Activated T-cell treated with anti-CD3 and anti-CD28 coated beads, Interleukin-2, amount 50 U/mL, for 24 hours (primary cell): ENCODE data around the gene DUSP9.
"Not testable (repeated sequence)": the region's sequence is repeated elsewhere in the genome, so short reads cannot be mapped to it uniquely, and the experiment has no call there.

Source experiments
- DNase-seq: peaks from one replicate; pipeline ENCODE4 v3.0.0-alpha.2; 2020
- H3K27ac Mint-ChIP-seq: 2 replicates; pipeline ENCODE4 v1.8.0; 2020; ENCODE audit warnings: mild to moderate bottlenecking, mixed read lengths
- H3K27me3 Mint-ChIP-seq: 2 replicates; pipeline ENCODE4 v1.8.0; 2020; ENCODE audit warnings: mixed read lengths
- H3K36me3 Mint-ChIP-seq: 2 replicates; pipeline ENCODE4 v1.8.0; 2020; ENCODE audit warnings: low read depth, mixed read lengths
- H3K4me1 Mint-ChIP-seq: 2 replicates; pipeline ENCODE4 v1.8.0; 2020; ENCODE audit warnings: low read depth, mixed read lengths
- H3K4me3 Mint-ChIP-seq: 2 replicates; pipeline ENCODE4 v1.8.0; 2020; ENCODE audit warnings: mild to moderate bottlenecking, moderate library complexity, mixed read lengths
- H3K9me3 Mint-ChIP-seq: 2 replicates; pipeline ENCODE4 v1.8.0; 2020; ENCODE audit warnings: mixed read lengths

DUSP9 gene

DNA sequence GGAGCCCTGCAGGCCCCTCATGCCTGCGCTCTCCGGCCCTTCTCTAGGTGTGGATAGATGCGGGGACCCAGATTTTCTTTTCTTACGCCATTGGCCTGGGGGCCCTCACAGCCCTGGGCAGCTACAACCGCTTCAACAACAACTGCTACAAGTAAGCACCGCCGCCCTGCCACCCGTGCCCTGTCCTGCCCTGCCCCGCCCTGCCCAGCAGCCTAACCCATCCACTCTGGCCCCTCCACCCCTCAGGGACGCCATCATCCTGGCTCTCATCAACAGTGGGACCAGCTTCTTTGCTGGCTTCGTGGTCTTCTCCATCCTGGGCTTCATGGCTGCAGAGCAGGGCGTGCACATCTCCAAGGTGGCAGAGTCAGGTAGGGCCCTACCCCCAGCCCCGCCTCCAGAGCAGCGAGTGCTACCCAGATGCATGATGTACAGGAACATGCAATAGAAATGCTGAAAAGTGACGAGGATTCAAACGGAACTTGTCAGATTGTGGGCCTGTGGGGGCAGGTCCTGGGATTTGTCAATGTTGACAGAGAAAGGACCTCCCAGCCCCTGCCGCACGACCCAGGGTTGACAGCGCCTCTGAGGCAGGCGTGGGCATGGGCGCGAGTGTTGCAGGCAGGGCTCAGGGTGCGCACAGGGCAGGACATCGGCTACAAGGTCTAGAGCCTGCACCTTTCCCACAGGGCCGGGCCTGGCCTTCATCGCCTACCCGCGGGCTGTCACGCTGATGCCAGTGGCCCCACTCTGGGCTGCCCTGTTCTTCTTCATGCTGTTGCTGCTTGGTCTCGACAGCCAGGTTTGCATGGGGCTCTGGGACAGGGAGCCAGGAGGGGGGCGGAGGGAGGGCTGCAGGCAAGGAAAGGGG lies 46.4 kb downstream of the DUSP9 start:
- Mint-ChIP-seq H3K9me3 (no peaks in the 10 kb centered on the region), H3K4me1 (no peaks in the 10 kb centered on the region), H3K27ac (peak overlapping the region; percentile 15), H3K36me3 (peaks cover 24% of the 10 kb centered on the region), H3K27me3 (peaks cover 43% of the 10 kb centered on the region), H3K4me3 (no peak overlapping the region)
- no peak for DNase-seq

DNA sequence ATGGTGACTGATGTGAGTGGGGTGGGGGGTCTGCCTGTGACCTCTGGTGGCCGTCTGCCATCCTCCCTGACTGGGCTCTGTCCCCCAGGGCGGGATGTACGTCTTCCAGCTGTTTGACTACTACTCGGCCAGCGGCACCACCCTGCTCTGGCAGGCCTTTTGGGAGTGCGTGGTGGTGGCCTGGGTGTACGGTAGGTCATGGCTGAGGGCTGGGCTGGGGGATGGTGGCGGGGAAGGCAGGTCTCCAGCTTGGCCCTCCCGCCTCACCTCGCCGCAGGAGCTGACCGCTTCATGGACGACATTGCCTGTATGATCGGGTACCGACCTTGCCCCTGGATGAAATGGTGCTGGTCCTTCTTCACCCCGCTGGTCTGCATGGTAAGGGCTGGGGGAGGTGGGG lies 47.3 kb downstream of the DUSP9 start:
- Mint-ChIP-seq H3K27me3 (peaks cover 47% of the 10 kb centered on the region), H3K36me3 (peaks cover 31% of the 10 kb centered on the region)
- not testable (repeated sequence) for H3K27ac Mint-ChIP-seq, H3K9me3 Mint-ChIP-seq, DNase-seq, H3K4me3 Mint-ChIP-seq, H3K4me1 Mint-ChIP-seq

DNA sequence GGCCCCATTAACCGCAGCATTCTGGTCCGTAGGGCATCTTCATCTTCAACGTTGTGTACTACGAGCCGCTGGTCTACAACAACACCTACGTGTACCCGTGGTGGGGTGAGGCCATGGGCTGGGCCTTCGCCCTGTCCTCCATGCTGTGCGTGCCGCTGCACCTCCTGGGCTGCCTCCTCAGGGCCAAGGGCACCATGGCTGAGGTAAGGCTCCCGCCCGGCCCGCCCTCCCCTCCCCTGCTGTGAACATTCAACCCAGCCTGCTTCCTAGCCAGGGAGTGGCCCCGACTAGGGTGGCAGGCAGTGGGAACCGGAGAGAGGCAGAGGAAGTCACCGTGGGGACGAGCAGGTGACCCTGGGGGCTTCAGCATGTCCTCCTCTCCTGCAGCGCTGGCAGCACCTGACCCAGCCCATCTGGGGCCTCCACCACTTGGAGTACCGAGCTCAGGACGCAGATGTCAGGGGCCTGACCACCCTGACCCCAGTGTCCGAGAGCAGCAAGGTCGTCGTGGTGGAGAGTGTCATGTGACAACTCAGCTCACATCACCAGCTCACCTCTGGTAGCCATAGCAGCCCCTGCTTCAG lies 47.8 kb downstream of the DUSP9 start:
- Mint-ChIP-seq H3K27ac (peak overlapping the region; percentile 18), H3K27me3 (peaks cover 43% of the 10 kb centered on the region), H3K9me3 (no peaks in the 10 kb centered on the region), H3K4me1 (no peaks in the 10 kb centered on the region), H3K36me3 (peaks cover 31% of the 10 kb centered on the region), H3K4me3 (no peak overlapping the region)
- DNase-seq: no peak

DNA sequence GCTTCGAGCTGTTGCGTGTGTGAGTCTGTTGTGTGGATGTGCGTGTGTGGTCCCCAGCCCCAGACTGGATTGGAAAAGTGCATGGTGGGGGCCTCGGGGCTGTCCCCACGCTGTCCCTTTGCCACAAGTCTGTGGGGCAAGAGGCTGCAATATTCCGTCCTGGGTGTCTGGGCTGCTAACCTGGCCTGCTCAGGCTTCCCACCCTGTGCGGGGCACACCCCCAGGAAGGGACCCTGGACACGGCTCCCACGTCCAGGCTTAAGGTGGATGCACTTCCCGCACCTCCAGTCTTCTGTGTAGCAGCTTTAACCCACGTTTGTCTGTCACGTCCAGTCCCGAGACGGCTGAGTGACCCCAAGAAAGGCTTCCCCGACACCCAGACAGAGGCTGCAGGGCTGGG lies 49.1 kb downstream of the DUSP9 start:
- DNase-seq: no peak
- Mint-ChIP-seq H3K27me3 (peaks cover 33% of the 10 kb centered on the region), H3K9me3 (no peaks in the 10 kb centered on the region), H3K36me3 (peaks cover 35% of the 10 kb centered on the region), H3K27ac (no peak overlapping the region), H3K4me1 (no peaks in the 10 kb centered on the region), H3K4me3 (no peak overlapping the region)

DNA sequence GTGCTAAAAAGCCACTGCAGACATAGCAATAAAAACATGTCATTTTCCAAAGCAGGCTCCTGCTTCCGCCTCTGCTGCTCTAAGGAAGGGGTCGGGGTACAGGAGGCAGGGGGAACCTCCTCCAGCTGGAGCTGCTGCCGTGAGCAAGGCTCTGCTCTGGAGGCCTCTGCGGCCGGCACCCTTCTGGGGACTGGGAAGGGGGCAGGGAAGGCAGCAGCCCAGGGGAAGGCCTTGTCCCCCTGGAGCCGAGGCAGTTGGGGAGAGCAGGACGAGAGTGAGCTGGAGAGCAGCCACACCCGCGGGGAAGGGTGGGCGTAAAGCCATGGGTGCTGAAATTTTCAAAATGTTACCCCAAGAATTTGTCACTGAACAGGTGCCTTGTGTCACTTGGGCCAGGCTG lies 49.5 kb downstream of the DUSP9 start:
- H3K27ac Mint-ChIP-seq, DNase-seq, H3K4me1 Mint-ChIP-seq, H3K4me3 Mint-ChIP-seq, H3K9me3 Mint-ChIP-seq: not testable (repeated sequence)
- Mint-ChIP-seq H3K36me3 (peaks cover 36% of the 10 kb centered on the region), H3K27me3 (peaks cover 29% of the 10 kb centered on the region)

DNA sequence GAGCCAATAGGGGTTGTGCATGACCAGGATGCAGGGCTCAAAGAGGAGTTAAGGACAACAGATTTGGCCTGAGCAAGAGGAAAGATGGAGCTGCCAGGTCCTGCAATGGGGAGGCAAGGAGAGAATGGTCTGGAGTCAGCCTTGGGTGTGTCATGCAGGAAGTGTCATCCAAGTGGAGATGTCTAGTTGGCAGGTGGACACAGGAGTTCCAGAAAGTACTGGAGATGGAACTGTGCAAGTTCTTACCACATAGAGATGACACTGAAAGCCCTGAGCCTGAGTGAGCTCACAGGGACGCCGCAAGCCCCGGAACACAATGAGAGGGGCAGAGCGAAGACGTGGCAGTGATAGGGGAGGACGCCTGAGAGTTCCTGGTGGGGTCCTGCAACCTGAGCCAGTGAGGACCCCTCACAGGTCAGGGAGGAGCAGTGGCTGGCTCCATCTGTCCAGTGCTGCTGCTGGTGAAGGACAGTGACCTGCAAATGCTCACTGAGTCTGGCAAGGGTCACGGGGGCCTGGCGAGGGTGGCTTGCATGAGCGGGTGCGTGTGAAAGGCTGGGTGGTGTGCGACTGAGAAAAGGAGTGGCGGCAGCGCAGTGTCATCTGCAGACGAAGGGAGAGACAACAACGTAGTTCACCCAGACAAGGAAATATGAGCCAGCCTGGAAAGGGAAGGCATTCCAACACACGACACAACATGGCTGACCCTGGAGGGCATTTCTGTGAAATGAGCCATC lies 50.2 kb downstream of the DUSP9 start:
- H3K4me3 Mint-ChIP-seq, H3K9me3 Mint-ChIP-seq, DNase-seq, H3K27ac Mint-ChIP-seq, H3K4me1 Mint-ChIP-seq: not testable (repeated sequence)
- Mint-ChIP-seq H3K36me3 (peaks cover 40% of the 10 kb centered on the region), H3K27me3 (peaks cover 26% of the 10 kb centered on the region)

DNA sequence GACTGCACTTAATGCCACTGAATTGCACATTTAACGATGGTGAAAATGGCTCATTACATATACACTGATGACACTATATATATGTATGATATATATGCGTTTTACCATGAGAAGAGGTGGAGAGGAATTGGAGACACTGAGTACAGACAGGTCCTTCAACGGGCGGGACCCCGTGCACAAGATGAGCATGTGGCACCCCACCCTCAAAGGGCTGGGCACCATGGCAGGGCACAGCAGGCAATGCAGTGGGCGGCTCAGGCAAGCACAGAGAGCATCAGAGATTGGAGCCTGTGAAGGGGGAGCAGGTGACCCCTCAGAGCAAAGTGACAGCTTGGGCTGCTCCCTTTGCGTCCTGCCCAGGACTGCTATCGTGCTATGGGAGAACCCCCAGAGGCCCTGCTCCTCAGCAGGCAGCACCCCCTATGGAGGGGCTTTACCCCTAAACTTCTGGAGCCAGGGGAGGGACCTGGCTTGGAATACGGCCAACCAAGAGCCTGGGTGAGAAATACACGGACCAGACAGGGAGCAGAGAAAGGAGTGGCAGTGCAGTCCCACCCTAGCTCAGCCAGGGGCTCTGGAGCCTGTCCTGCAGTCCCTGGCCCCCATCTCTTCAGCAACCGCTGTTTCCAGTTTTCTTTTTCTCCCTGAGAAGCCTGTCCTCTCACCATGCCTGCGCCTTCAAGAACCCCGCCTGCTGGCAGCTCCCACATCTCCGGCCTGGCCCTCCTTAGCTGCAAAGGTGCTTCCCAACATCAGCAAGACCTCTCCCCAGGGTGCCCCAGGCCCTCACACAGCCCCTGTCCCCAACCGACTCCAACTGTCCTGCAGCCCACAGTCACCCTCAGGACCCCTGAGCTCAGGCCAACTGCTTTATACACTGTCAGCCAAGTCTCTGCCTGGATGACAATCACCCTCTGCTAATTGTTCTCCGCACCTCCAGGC lies 51.2 kb downstream of the DUSP9 start:
- peaks cover 21% of the 10 kb centered on the region for H3K27me3 Mint-ChIP-seq
- no peaks in the 10 kb centered on the region for H3K9me3 Mint-ChIP-seq
- no peak overlapping the region for H3K4me3 Mint-ChIP-seq
- H3K36me3 Mint-ChIP-seq: peaks cover 47% of the 10 kb centered on the region
- no peak for DNase-seq
- H3K27ac Mint-ChIP-seq: no peak overlapping the region
- no peaks in the 10 kb centered on the region for H3K4me1 Mint-ChIP-seq

DNA sequence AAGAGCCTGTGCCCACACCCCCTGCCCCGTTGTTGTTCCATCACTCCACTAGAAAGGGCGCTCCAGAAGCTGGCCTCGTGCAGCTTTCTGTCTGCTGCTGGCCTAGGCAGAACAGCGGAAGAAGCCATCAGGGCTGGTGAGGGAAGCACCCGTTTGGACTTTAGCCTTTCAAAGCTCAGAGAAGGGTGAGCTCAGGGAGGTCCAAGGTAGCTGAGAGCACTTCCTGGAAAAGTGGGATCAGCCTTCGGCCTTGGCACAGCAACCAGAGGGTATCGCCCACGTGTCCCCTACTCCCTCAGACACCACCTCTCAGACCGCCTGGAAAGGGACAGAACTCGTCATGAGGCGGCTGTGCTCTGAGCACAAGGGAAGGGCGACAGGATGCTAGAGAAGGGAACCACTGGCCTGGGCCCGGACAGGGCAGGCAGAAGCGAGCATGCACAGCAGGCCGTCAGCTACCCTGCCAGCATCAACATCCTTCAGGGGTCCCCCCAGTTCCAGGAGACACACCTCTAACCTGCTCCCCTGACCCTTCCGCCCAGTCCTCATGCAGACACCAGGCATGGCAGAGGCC lies 52.3 kb downstream of the DUSP9 start:
- H3K4me3 Mint-ChIP-seq, H3K9me3 Mint-ChIP-seq, DNase-seq, H3K27ac Mint-ChIP-seq, H3K4me1 Mint-ChIP-seq: not testable (repeated sequence)
- peaks cover 21% of the 10 kb centered on the region for H3K27me3 Mint-ChIP-seq
- H3K36me3 Mint-ChIP-seq: peaks cover 52% of the 10 kb centered on the region

DNA sequence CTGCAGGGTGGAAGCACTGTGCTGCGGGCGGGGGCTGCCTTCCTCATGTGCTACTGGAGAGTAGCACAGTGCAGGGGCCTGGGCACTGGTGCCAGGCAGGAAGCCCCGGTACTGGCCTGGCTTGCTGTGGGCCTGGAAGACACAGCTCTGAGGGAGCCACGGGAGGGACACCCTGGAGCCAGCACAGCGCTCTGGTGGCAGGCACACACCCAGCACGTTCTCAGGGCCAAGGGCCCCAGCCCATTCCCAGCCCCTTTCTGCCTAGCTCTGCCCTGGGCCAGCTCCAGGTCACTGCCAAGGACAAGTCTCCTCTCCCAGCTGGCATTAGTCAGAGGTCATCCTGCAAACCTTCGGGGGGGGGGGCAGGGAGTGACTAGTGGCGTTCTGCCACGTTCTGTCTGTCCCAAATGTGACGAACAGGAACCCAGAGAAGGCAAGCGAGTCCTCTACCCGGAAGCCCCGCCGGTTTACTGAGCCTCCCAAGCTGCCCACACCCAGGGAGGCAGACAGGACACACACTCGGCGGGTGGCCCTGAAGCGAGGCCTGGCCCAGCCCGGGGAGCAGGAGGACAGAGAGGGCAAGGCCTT lies 52.9 kb downstream of the DUSP9 start:
- not testable (repeated sequence) for H3K9me3 Mint-ChIP-seq, H3K27ac Mint-ChIP-seq, H3K4me1 Mint-ChIP-seq, H3K4me3 Mint-ChIP-seq, DNase-seq
- Mint-ChIP-seq H3K27me3 (peaks cover 21% of the 10 kb centered on the region), H3K36me3 (peaks cover 58% of the 10 kb centered on the region)

DNA sequence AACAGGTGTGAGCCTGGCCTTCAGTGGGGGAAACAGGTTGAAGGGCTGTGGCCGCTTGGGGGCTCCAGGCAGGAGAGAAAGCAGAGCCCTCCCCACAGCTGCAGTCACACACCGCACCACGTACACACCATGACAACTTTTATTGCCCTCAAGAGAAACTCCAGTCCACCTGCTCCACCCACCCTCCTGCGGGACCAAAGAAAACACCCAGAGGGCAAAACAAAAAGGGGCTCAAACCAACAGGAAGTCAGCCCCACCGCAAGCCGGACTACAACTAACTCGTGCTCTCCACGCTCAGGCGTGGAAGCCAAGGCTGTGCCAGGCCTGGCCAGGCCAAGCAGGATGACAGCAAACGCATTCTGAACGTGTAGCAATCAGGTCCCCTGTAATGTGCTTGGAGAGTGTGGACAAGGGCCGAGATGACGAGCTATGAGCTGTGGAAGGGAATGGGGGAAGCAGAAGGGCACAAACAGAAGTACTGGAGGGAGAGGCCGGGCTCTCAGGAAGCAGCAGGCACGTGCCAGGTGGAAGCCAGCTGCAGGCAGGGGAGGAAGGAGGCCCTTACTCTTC lies 53.5 kb downstream of the DUSP9 start:
- DNase-seq: no peak
- Mint-ChIP-seq H3K9me3 (no peaks in the 10 kb centered on the region), H3K36me3 (peaks cover 64% of the 10 kb centered on the region), H3K27me3 (peaks cover 25% of the 10 kb centered on the region), H3K4me1 (no peaks in the 10 kb centered on the region), H3K4me3 (no peak overlapping the region), H3K27ac (no peak overlapping the region)
